K562 (cell line): Measurements from ENCODE around the gene DBNDD1. TPM values are rescaled to one million over a fixed set of nuclear protein-coding genes. Genes with fewer than 3 reads are reported as not detected.

ENCODE experiments used
- BMI1 ChIP-seq: fragments of 150-350 bp; IDR thresholded peaks from 2 replicates; pipeline ENCODE4 v1.6.1; 2014; ENCODE audit warnings: low read length
- CBFB ChIP-seq: sonication (generic); formaldehyde crosslinking; IDR thresholded peaks from 2 replicates; pipeline ENCODE4 v1.4.0; 2020; ENCODE audit warnings: mild to moderate bottlenecking, missing genetic modification reagents
- FIP1L1 ChIP-seq: fragments of 200-400 bp; formaldehyde crosslinking; IDR thresholded peaks from 2 replicates; pipeline ENCODE4 v1.6.1; 2018; ENCODE audit warnings: mild to moderate bottlenecking, low read depth, low read length; ENCODE audit not compliant: poor library complexity, severe bottlenecking
- FOXK2 ChIP-seq, 2 experiments: fragments of 450-650 bp; IDR thresholded peaks in 1 of 2; conservative IDR thresholded peaks in 1 of 2; 2 replicates each; pipeline ENCODE4 v1.6.1; 2016; ENCODE audit warnings: low read depth in 2 of 2, mild to moderate bottlenecking in 1 of 2
- KDM1A ChIP-seq, 2 experiments: fragments of 450-650 bp; IDR thresholded peaks; 2 replicates each; pipeline ENCODE4 v1.6.1; 2016; ENCODE audit warnings: mild to moderate bottlenecking in 2 of 2
- KLF10 ChIP-seq: fragments of 250-450 bp; sonication (Bioruptor Pico); IDR thresholded peaks from 2 replicates; pipeline ENCODE4 v1.6.1; 2021; ENCODE audit warnings: matching md5 sums
- KLF16 ChIP-seq: IDR thresholded peaks from 2 replicates; pipeline ENCODE4 v1.6.1; 2016; ENCODE audit warnings: antibody characterized with exemption
- LCOR ChIP-seq: sonication (generic); formaldehyde crosslinking; IDR thresholded peaks from 2 replicates; pipeline ENCODE4 v1.8.0; 2022; ENCODE audit warnings: mild to moderate bottlenecking, missing genetic modification reagents
- MYBL2 ChIP-seq, 2 experiments: fragments of 450-650 bp in 1 of 2; sonication (generic) in 1 of 2; formaldehyde crosslinking in 1 of 2; IDR thresholded peaks; 2 replicates each; pipeline versions ENCODE4 v1.6.1 to v1.8.1; 2017 to 2022; ENCODE audit warnings: borderline replicate concordance in 1 of 2, inconsistent platforms in 1 of 2, low read depth in 1 of 2, mild to moderate bottlenecking in 1 of 2, missing genetic modification reagents in 1 of 2, moderate library complexity in 1 of 2
- NCOA2 ChIP-seq, 2 experiments: fragments of 450-650 bp; IDR thresholded peaks; 2 replicates each; pipeline ENCODE4 v1.6.1; 2018; ENCODE audit warnings: mild to moderate bottlenecking in 2 of 2, moderate library complexity in 1 of 2; ENCODE audit not compliant: partially characterized antibody in 2 of 2
- NFATC3 ChIP-seq: fragments of 450-650 bp; IDR thresholded peaks from 2 replicates; pipeline ENCODE4 v1.6.1; 2017; ENCODE audit warnings: mild to moderate bottlenecking
- NR4A1 ChIP-seq, 2 experiments: fragments of 250-450 bp in 1 of 2; fragments of 450-650 bp in 1 of 2; sonication (Bioruptor Pico) in 1 of 2; IDR thresholded peaks; 2 replicates each; pipeline versions ENCODE4 v1.4.0 to v1.6.1; 2016 to 2020; ENCODE audit warnings: mild to moderate bottlenecking in 2 of 2, missing compliant biosample characterization in 1 of 2, missing genetic modification characterization in 1 of 2, moderate library complexity in 1 of 2
- SIX5 ChIP-seq, 2 experiments: IDR thresholded peaks; 2 replicates each; pipeline ENCODE4 v1.6.1; 2011; ENCODE audit warnings: low read length in 2 of 2, borderline replicate concordance in 1 of 2, low read depth in 1 of 2, mild to moderate bottlenecking in 1 of 2, moderate library complexity in 1 of 2; ENCODE audit not compliant: insufficient read depth in 1 of 2
- THAP12 ChIP-seq: fragments of 250-450 bp; sonication (Bioruptor Pico); IDR thresholded peaks from 2 replicates; pipeline ENCODE4 v1.9.0; 2021; ENCODE audit warnings: mild to moderate bottlenecking, inconsistent platforms
- THRAP3 ChIP-seq: fragments of 450-650 bp; IDR thresholded peaks from 2 replicates; pipeline ENCODE4 v1.6.1; 2016; ENCODE audit warnings: mild to moderate bottlenecking, inconsistent platforms, borderline replicate concordance
- USF2 ChIP-seq: sonication (generic); formaldehyde crosslinking; IDR thresholded peaks from 2 replicates; pipeline ENCODE4 v1.5.0; 2020; ENCODE audit warnings: missing genetic modification reagents
- ZBTB26 ChIP-seq: fragments of 450-650 bp; formaldehyde crosslinking; IDR thresholded peaks from 2 replicates; pipeline ENCODE4 v1.4.0; 2022; ENCODE audit warnings: missing genetic modification characterization
- ZEB2 ChIP-seq: fragments of 450-650 bp; IDR thresholded peaks from 2 replicates; pipeline ENCODE4 v1.6.1; 2016
- ZNF75A ChIP-seq: fragments of 450-650 bp; formaldehyde crosslinking; IDR thresholded peaks from 2 replicates; pipeline ENCODE4 v1.4.0; 2020; ENCODE audit warnings: mild to moderate bottlenecking
- polyA plus RNA-seq, 8 experiments: library from polyadenylated mRNA; depleted of rRNA in 4 of 8; stranded (reverse) in 5 of 8; unstranded in 3 of 8; fragments of >200 nt; fragmentation: Nextera tagmentation in 2 of 8; fragmentation: Illumina TruSeq in 1 of 8; extraction: Ambion mirVana in 2 of 8; extraction: Trizol in 1 of 8; gene quantifications; 2 replicates each; pipeline versions ENCODE4 v1.2.1 to v1.2.3, GENCODE V29; 2011 to 2014; ENCODE audit warnings: inconsistent platforms in 1 of 8, missing spikeins in 1 of 8
- total RNA-seq, 7 experiments: library from RNA; depleted of rRNA in 6 of 7; stranded (reverse); fragments of >200 nt in 6 of 7; fragmentation: Illumina TruSeq in 2 of 7; extraction: Trizol in 2 of 7; gene quantifications; 2 replicates each; pipeline versions ENCODE4 v1.2.1 to v1.2.3, GENCODE V29; 2011 to 2021; ENCODE audit warnings: low replicate concordance in 1 of 7
- TF ChIP-seq, protein P1 (sequence below): fragments of 450-650 bp; IDR thresholded peaks from 2 replicates; pipeline ENCODE4 v1.6.1; 2016; ENCODE audit warnings: mild to moderate bottlenecking

Gene DBNDD1
- total and polyA plus RNA-seq, 9 of the 15 experiments (the other 6 are each of a cell fraction or from before 2014, with no cell fraction given): 0.55 to 13.0 (median 5.8) TPM

DNA sequence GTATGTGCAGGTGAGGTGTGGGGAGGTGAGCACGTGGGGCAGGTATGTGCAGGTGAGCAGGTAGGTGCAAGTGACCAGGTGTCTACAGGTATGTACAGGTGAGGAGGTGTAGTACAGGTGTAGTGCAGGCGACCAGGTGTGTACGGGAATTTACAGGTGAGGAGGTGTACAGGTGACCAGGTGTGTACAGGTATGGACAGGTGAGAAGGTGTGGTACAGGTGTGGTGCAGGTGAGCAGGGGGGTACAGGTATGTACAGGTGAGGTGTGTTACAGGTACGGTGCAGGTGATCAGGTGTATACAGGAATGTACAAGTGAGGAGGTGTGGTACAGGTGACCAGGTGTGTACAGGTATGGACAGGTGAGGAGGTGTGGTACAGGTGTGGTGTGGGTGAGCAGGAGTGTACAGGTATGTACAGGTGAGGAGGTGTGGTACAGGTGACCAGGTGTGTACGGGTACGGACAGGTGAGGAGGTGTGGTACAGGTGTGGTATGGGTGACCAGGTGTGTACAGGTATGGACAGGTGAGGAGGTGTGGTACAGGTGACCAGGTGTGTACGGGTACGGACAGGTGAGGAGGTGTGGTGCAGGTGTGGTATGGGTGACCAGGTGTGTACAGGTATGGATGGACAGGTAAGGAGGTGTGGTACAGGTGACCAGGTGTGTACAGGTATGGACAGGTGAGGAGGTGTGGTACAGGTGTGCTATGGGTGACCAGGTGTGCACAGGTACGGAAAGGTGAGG lies 12.8 kb upstream of the DBNDD1 start (continued):
- TF ChIP-seq ZBTB26 (CRISPR knock-in tag) (no peak), NCOA2 (IDR thresholded peaks at IDR 0.05; ENCODE audit: partially characterized antibody in 2 of 2) (no peak), BMI1 (no peak), USF2 (CRISPR knock-in tag) (no peak), NR4A1 (CRISPR knock-in tag; IDR thresholded peaks at IDR 0.05) (no peak), NR4A1 (tag; IDR thresholded peaks at IDR 0.05) (no peak), THAP12 (CRISPR knock-in tag) (no peak), LCOR (CRISPR knock-in tag) (peak; percentile 18; the same call in 1 of the 2 replicates), KDM1A (IDR thresholded peaks at IDR 0.05) (no peak), SIX5 (IDR thresholded peaks at IDR 0.05; ENCODE audit: borderline replicate concordance in 1 of 2, insufficient read depth in 1 of 2, low read depth in 1 of 2, low read length in 2 of 2) (no peak), THRAP3 (no peak), MYBL2 (IDR thresholded peaks at IDR 0.05; ENCODE audit: low read depth) (no peak), MYBL2 (CRISPR knock-in tag; IDR thresholded peaks at IDR 0.05; ENCODE audit: borderline replicate concordance) (no peak), FOXK2 (conservative IDR thresholded peaks at IDR 0.05 in 1 of 2, IDR thresholded peaks at IDR 0.05 in 1 of 2; ENCODE audit: low read depth in 2 of 2) (no peak), NFATC3 (no peak), ZNF75A (CRISPR knock-in tag) (no peak), CBFB (peak; percentile 96), FIP1L1 (no peak), KLF16 (no peak), ZEB2 (peak; percentile 100), KLF10 (CRISPR knock-in tag) (no peak)
- TF ChIP-seq, protein P1, sequence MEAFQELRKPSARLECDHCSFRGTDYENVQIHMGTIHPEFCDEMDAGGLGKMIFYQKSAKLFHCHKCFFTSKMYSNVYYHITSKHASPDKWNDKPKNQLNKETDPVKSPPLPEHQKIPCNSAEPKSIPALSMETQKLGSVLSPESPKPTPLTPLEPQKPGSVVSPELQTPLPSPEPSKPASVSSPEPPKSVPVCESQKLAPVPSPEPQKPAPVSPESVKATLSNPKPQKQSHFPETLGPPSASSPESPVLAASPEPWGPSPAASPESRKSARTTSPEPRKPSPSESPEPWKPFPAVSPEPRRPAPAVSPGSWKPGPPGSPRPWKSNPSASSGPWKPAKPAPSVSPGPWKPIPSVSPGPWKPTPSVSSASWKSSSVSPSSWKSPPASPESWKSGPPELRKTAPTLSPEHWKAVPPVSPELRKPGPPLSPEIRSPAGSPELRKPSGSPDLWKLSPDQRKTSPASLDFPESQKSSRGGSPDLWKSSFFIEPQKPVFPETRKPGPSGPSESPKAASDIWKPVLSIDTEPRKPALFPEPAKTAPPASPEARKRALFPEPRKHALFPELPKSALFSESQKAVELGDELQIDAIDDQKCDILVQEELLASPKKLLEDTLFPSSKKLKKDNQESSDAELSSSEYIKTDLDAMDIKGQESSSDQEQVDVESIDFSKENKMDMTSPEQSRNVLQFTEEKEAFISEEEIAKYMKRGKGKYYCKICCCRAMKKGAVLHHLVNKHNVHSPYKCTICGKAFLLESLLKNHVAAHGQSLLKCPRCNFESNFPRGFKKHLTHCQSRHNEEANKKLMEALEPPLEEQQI: no peak
